GM13976 (cell line): ENCODE measurements around the gene FMNL2.

Experiments used
- DNase-seq: peaks from one replicate; pipeline ENCODE4 v3.0.0; 2012; ENCODE audit warnings: low spot score
- in situ Hi-C: fragments of 300-500 bp; cut with MboI; formaldehyde crosslinking; loops from one replicate; pipeline ENCODE4 v1.12.0; 2022; ENCODE audit warnings: low sequenced_read_pairs, mixed read lengths, inconsistent platforms; ENCODE audit not compliant: unreplicated experiment
- TF ChIP-seq, protein P1 (sequence below): IDR thresholded peaks from 2 replicates; pipeline ENCODE4 v1.5.1; 2012; ENCODE audit warnings: borderline replicate concordance, mild to moderate bottlenecking; ENCODE audit not compliant: insufficient read depth; ENCODE audit errors: extremely low read depth, missing control alignments, control extremely low read depth

Gene FMNL2

DNA sequence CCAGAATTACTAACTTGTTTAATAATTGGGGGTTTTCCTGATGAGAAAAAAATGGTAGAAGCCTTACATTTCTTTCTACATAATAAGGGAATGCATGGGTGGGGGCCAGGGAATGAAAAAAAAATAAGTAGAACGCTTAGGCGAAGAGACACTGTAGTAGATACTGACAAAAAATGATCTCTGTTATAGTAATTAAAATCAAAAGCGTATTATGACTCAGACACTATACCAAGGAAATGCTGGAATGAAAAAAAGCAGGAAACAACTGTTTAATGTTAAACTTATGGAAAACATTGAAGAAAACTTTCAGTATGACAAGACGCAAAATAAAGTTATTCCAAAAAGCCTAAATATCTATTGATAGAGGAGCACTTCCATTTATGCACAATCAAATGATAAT is 339.4 kb downstream of the FMNL2 start:
- in situ Hi-C loops = no loop called here
- no peak for DNase-seq
- TF ChIP-seq, protein P1, sequence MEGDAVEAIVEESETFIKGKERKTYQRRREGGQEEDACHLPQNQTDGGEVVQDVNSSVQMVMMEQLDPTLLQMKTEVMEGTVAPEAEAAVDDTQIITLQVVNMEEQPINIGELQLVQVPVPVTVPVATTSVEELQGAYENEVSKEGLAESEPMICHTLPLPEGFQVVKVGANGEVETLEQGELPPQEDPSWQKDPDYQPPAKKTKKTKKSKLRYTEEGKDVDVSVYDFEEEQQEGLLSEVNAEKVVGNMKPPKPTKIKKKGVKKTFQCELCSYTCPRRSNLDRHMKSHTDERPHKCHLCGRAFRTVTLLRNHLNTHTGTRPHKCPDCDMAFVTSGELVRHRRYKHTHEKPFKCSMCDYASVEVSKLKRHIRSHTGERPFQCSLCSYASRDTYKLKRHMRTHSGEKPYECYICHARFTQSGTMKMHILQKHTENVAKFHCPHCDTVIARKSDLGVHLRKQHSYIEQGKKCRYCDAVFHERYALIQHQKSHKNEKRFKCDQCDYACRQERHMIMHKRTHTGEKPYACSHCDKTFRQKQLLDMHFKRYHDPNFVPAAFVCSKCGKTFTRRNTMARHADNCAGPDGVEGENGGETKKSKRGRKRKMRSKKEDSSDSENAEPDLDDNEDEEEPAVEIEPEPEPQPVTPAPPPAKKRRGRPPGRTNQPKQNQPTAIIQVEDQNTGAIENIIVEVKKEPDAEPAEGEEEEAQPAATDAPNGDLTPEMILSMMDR = no peak

DNA sequence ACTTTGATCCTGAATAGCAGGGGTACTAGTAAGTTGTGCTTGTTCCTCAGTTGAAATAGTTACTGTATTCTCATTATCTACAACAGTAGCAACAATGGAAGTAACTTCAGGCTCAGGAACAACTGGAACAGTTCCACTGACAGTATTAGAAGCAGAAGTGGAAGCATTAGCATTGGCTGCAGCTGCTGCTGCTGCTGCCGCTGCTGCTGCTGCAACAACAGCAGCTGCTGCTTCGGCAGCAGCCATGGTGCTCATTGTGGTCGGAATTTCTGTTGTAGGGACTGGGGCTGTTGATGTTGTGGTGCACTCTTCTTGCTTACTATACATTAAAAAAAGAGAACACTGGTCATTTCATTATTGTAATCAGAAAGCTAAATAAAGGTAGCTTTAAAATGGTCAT is 341.5 kb downstream of the FMNL2 start:
- no peak for DNase-seq
- TF ChIP-seq, protein P1 = no peak
- in situ Hi-C loops = no loop called here

DNA sequence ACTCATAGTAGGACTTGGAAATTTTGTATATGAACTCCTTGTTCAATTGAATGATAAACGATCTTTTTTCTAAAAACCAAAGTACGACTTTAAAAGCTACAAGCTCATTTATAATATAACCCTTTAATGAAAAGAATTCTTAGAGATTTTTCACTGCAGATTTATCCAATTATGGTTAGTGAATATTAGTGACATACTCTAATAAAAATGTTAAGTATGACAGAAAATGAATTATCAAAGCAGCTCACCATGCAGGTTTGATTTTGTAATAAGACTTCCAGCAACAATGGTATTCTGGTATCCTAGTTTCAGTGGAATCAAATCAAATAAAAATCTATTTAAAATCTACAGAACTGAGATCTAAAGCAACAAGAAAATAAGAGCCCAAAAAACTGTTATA is 343.8 kb downstream of the FMNL2 start:
- TF ChIP-seq, protein P1 = no peak
- in situ Hi-C loops = no loop called here
- DNase-seq = no peak

DNA sequence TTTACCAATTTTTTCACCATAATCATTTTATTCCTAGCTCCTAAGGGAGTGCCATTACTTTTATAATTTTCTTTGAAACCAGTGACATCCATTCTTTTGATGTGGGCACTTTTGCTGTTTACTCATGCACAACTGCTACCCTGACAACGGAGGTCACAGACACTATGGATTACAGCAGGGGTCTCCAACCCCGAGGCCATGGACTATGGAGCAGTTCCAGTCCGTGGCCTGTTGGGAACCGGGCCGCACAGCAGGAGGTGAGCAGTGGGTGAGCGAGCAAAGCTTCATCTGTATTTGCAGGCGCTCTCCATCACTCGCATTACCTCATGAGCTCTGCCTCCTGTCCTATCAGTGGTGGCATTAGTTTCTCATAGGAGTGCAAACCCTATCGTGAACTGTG is 347.7 kb downstream of the FMNL2 start:
- TF ChIP-seq, protein P1 = no peak
- in situ Hi-C loops = no loop called here
- DNase-seq = no peak

DNA sequence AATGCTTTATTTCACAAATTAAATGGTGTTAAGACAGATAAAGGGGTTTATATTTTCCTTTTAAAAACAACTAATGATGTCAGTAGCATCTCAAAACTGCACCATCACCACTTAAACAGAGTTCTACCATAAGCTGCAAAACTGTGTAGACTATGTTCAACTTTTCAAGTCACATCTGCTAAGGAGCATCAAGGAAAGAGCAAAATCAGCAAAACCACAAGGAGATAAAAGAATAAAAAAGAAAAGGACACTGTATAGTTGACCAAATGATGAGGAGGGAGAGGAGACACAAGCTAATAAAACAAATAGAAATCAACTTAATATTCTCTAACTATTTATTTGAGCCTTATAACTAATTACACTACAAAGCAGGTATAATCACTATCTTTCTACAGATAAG is 348.4 kb downstream of the FMNL2 start:
- in situ Hi-C loops = no loop called here
- TF ChIP-seq, protein P1 = no peak
- no peak for DNase-seq

DNA sequence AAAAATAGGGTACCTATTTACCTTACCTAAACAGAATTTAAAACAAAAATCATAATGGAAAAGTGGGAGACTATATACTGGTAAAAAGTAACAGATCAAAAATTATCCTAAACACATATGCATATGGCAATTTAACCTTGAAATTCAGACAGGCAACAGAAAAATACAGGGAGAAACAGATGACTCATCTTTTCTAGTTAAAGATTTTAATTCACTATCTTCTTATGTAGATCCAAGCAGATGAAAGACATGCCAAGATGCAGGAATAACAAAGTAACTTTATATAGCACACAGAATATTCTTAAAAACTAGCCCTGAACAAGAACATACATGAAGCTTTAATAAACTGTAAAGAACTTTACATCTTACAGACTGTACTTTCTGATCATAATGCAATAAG is 351.3 kb downstream of the FMNL2 start:
- in situ Hi-C loops = no loop called here
- DNase-seq = no peak
- TF ChIP-seq, protein P1 = no peak

DNA sequence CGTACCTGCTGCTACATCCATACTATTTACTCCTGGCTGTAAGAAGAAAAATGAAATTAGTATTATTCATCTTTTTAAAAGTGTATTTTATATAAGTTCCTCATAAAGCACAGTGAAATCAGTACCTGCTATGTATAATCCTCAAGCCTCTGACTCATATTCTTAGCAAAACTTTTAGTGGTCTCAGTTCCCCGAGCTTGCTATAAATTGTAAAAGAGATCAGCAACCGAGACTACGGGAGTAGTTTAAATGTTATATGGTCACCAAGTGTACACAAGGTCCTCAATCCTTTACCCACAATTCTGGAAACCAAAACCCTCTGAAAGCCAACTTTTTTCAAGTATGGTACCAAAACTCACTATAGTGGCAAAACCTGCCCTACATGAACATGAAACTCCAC is 358.1 kb downstream of the FMNL2 start:
- peak; percentile 30 for DNase-seq
- in situ Hi-C loops = no loop called here
- TF ChIP-seq, protein P1 = no peak
